Smooth muscle cell (in vitro differentiated cells): ENCODE results near the gene ABCC11. TPM values are rescaled to one million over a fixed set of nuclear protein-coding genes. Genes with fewer than 3 reads are reported as not detected.

Source experiments
- DNase-seq: peaks from one replicate; lab custom pipeline; 2025; ENCODE audit not compliant: unreplicated experiment; lab: John Stamatoyannopoulos, UW
- H2AFZ ChIP-seq: fragments of 200-600 bp; sonication (generic); 2 replicates; pipeline ENCODE4 v1.6.0; 2016; ENCODE audit warnings: antibody characterized with exemption, low read depth, mild to moderate bottlenecking
- H3F3A ChIP-seq: fragments of 200-600 bp; sonication (generic); 2 replicates; pipeline ENCODE4 v1.6.0; 2017; ENCODE audit warnings: antibody characterized with exemption, low read depth
- H3K27ac ChIP-seq: fragments of 200-600 bp; sonication (generic); 2 replicates; pipeline ENCODE4 v1.5.1; 2016; ENCODE audit warnings: low read depth, mild to moderate bottlenecking
- H3K27me3 ChIP-seq: fragments of 200-600 bp; sonication (generic); 2 replicates; pipeline ENCODE4 v1.6.1; 2016; ENCODE audit warnings: low read depth, mild to moderate bottlenecking
- H3K36me3 ChIP-seq: fragments of 200-600 bp; sonication (generic); 2 replicates; pipeline ENCODE4 v1.5.1; 2016; ENCODE audit warnings: low read depth
- H3K4me1 ChIP-seq: fragments of 200-600 bp; sonication (generic); 2 replicates; pipeline ENCODE4 v1.5.1; 2016; ENCODE audit warnings: low read depth
- H3K4me2 ChIP-seq: fragments of 200-600 bp; sonication (generic); 2 replicates; pipeline ENCODE4 v1.6.0; 2016; ENCODE audit warnings: mild to moderate bottlenecking
- H3K4me3 ChIP-seq: fragments of 200-600 bp; sonication (generic); 2 replicates; pipeline ENCODE4 v1.5.1; 2016; ENCODE audit warnings: mild to moderate bottlenecking
- H3K79me2 ChIP-seq: fragments of 200-600 bp; sonication (generic); 2 replicates; pipeline ENCODE4 v1.6.0; 2016; ENCODE audit warnings: low read depth, mild to moderate bottlenecking
- H3K9ac ChIP-seq: fragments of 200-600 bp; sonication (generic); 2 replicates; pipeline ENCODE4 v1.6.0; 2016; ENCODE audit warnings: low read depth
- H3K9me3 ChIP-seq: fragments of 200-600 bp; sonication (generic); replicated peaks from 2 replicates; pipeline ENCODE4 v1.5.1; 2016; ENCODE audit warnings: low read depth
- H4K20me1 ChIP-seq: fragments of 200-600 bp; sonication (generic); 2 replicates; pipeline ENCODE4 v1.6.0; 2016; ENCODE audit warnings: low read depth
- WGBS: methylation state at CpG from one replicate; pipeline ENCODE4 v1.1.7; 2016; ENCODE audit warnings: low lambda C conversion rate; 5-methylcytosine and 5-hydroxymethylcytosine counted together
- polyA plus RNA-seq: library from polyadenylated mRNA; unstranded; fragments of >200 nt; fragmentation: Nextera tagmentation; extraction: Ambion mirVana; gene quantifications from 2 replicates; pipeline ENCODE4 v1.2.1, GENCODE V29; 2016
- total RNA-seq: library from RNA; depleted of rRNA; stranded (reverse); fragments of >200 nt; gene quantifications from 2 replicates; pipeline ENCODE4 v1.2.3, GENCODE V29; 2014
- TF ChIP-seq, protein P1 (sequence below): fragments of 200-600 bp; sonication (generic); IDR thresholded peaks from 2 replicates; pipeline ENCODE4 v1.5.1; 2017; ENCODE audit warnings: borderline replicate concordance, mild to moderate bottlenecking, antibody characterized with exemption; ENCODE audit not compliant: insufficient read depth, poor library complexity, severe bottlenecking

Gene ABCC11
- total and polyA plus RNA-seq, 2 experiments from 2014 or later: not detected

GRCh38 chr16:48277158-48277557 lies 29.8 kb upstream of the ABCC11 start:
- H3F3A ChIP-seq: no peaks in the 10 kb centered on the region
- H3K27ac ChIP-seq: no peak overlapping the region
- H3K9ac ChIP-seq: no peak overlapping the region
- H2AFZ ChIP-seq: no peak overlapping the region
- H3K9me3 ChIP-seq: no peaks in the 10 kb centered on the region
- no peak overlapping the region for H3K4me3 ChIP-seq
- DNase-seq: no peak
- H3K27me3 ChIP-seq: no peaks in the 10 kb centered on the region
- H3K4me2 ChIP-seq: no peak overlapping the region
- H4K20me1 ChIP-seq: peaks cover 44% of the 10 kb centered on the region
- H3K4me1 ChIP-seq: no peaks in the 10 kb centered on the region
- WGBS: 97% methylated on average over 5 of the region's 5 CpGs
- peaks cover 4% of the 10 kb centered on the region for H3K79me2 ChIP-seq
- peaks cover 6% of the 10 kb centered on the region for H3K36me3 ChIP-seq
- TF ChIP-seq, protein P1, sequence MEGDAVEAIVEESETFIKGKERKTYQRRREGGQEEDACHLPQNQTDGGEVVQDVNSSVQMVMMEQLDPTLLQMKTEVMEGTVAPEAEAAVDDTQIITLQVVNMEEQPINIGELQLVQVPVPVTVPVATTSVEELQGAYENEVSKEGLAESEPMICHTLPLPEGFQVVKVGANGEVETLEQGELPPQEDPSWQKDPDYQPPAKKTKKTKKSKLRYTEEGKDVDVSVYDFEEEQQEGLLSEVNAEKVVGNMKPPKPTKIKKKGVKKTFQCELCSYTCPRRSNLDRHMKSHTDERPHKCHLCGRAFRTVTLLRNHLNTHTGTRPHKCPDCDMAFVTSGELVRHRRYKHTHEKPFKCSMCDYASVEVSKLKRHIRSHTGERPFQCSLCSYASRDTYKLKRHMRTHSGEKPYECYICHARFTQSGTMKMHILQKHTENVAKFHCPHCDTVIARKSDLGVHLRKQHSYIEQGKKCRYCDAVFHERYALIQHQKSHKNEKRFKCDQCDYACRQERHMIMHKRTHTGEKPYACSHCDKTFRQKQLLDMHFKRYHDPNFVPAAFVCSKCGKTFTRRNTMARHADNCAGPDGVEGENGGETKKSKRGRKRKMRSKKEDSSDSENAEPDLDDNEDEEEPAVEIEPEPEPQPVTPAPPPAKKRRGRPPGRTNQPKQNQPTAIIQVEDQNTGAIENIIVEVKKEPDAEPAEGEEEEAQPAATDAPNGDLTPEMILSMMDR: no peak

- DNase-seq: no peak
- H3K27me3 ChIP-seq: no peaks in the 10 kb centered on the region
- peaks cover 49% of the 10 kb centered on the region for H4K20me1 ChIP-seq
- H3K4me2 ChIP-seq: no peak overlapping the region
- H3F3A ChIP-seq: no peaks in the 10 kb centered on the region
- H3K79me2 ChIP-seq: peaks cover 9% of the 10 kb centered on the region
- 66% methylated on average over 4 of the region's 4 CpGs for WGBS
- H3K9ac ChIP-seq: no peak overlapping the region
- H3K9me3 ChIP-seq: no peaks in the 10 kb centered on the region
- no peak overlapping the region for H2AFZ ChIP-seq
- peaks cover 6% of the 10 kb centered on the region for H3K36me3 ChIP-seq
- no peaks in the 10 kb centered on the region for H3K4me1 ChIP-seq
- H3K27ac ChIP-seq: no peak overlapping the region
- H3K4me3 ChIP-seq: no peak overlapping the region
- TF ChIP-seq, protein P1: no peak
These were observed 28.8 kb upstream of the ABCC11 start for GRCh38 chr16:48276102-48276501.

- TF ChIP-seq, protein P1: no peak
- DNase-seq: no peak
- H3K36me3 ChIP-seq: peaks cover 6% of the 10 kb centered on the region
- peaks cover 9% of the 10 kb centered on the region for H3K79me2 ChIP-seq
- H3K27me3 ChIP-seq: no peaks in the 10 kb centered on the region
- no peaks in the 10 kb centered on the region for H3K9me3 ChIP-seq
- peaks cover 41% of the 10 kb centered on the region for H4K20me1 ChIP-seq
- H3K4me3 ChIP-seq: no peak overlapping the region
- H3F3A ChIP-seq: no peaks in the 10 kb centered on the region
- 100% methylated on average over 1 of the region's 1 CpG for WGBS
- H3K27ac ChIP-seq: no peak overlapping the region
- H2AFZ ChIP-seq: no peak overlapping the region
- H3K9ac ChIP-seq: no peak overlapping the region
- H3K4me1 ChIP-seq: no peaks in the 10 kb centered on the region
- no peak overlapping the region for H3K4me2 ChIP-seq
These were observed 27.1 kb upstream of the ABCC11 start for GRCh38 chr16:48274476-48274875.

DNA sequence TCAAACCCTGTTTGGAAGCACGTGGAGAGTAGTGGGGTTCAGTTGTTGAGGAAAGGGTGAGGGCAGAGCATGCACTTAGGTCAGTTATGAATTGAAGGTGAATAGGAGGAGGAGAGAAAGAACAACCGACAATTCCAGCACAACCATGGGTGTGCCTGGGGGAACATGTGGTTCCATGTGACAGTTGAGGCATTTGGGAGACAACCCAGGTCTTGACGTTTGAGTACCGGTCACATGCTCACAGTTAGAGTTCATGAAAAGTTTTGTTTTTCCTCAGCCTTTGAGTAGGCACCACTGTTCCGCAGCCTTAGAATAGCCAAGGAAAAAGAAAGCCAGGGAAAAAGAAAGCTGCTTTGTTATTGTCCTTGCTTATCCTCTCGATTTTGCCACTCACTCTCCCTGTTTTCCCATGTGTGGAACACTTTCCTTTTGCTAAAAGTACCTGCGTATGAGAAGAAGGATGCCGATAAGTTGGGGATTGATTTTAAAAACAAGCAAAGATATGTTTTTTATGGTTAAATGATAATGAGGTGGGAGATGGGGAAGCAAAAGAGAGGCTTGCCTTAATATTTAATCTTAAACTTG lies 25.6 kb upstream of the ABCC11 start:
- H3K9me3 ChIP-seq: no peaks in the 10 kb centered on the region
- H3K4me3 ChIP-seq: no peak overlapping the region
- peaks cover 6% of the 10 kb centered on the region for H3K36me3 ChIP-seq
- TF ChIP-seq, protein P1: no peak
- no peak overlapping the region for H3K27ac ChIP-seq
- H2AFZ ChIP-seq: no peak overlapping the region
- peaks cover 46% of the 10 kb centered on the region for H4K20me1 ChIP-seq
- DNase-seq: no peak
- no peak overlapping the region for H3K4me2 ChIP-seq
- H3F3A ChIP-seq: no peaks in the 10 kb centered on the region
- no peak overlapping the region for H3K9ac ChIP-seq
- no peaks in the 10 kb centered on the region for H3K27me3 ChIP-seq
- 88% methylated on average over 8 of the region's 8 CpGs for WGBS
- peaks cover 9% of the 10 kb centered on the region for H3K79me2 ChIP-seq
- H3K4me1 ChIP-seq: no peaks in the 10 kb centered on the region
